ENCODE measurements around the gene SHISA6.

Gene SHISA6

GRCh38 chr17:11545696-11546095 is 304.7 kb downstream of the SHISA6 start:
- no peak for DNase-seq

DNA sequence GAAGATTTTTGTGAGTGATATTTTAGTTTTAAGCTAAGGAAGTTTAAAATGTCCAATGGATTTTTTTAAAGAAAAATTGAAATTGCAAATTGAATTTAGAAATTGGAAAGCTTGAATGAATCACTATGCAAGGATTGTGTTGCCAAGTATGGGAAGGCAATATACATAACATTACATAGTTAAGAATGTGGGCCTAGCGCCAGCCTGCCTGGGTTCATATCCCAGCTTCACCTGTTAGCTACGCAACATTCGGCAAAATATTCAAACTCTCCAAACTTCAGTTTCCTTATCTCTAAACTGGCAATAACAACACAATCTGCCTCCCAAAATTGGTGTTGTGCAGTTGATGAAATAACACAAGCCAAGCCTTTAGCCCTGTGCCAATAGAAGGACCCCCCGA is 306.8 kb downstream of the SHISA6 start:
- DNase-seq, result no peak

DNA sequence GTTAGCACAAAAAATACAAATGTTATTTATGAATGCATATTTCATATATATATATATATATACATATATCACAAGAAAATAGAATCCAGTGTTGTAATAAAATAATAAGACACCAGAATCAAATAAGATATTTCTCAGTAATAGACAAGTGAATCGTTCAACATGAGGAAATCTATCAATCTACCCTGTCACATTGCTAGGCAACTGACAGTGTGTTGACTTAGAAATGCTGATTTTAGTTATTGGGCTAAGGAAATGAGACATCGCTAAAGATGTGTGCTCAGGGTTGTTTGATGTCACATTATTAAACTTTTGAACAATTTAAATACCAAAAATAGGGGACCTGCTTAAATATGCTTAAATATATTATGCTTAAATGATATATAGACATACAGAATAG is 307.4 kb downstream of the SHISA6 start:
- no peak for DNase-seq

GRCh38 chr17:11550431-11550830 is 309.4 kb downstream of the SHISA6 start:
- no peak for DNase-seq

DNA sequence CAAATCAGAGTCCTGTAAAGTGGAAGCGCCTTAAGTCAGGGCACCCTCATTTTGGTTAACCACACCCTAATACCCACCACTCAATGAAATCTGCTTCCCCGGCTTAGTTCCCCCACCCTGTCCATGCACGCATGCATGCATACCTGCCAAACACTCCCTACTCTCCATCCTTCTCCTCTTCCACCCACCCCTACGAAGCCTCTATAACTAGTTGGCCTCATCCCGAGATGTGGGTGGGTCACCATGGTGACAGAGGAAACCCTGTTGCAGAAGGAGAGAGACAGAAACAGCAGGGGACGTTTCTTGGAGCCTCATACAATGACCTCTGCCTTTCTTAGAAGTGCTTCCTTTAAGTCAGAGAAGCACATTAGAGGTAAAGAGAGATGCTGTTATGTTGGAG is 310.4 kb downstream of the SHISA6 start:
- DNase-seq, result no peak

DNA sequence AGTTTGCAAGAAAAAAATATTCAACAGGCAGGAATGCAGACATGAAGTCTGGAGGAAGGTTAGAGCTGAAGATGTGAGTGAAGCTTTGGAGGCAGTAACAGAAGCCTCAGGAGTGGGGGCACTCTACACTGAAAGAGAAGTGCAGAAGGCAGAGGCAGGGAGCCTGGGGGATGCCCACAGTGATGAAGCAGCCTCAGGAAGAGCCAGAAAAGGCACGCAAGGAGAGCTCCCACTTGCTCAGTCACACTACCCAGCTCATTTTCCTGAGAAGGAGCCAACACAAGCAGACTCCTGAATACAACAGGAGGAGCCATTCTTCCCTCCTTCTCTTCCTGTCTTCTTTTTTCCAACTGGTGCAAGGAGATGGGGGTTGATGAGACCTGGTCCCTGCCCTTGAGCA is 312.1 kb downstream of the SHISA6 start:
- no peak for DNase-seq

GRCh38 chr17:11554042-11554441 is 313.0 kb downstream of the SHISA6 start:
- DNase-seq, result no peak

- no peak for DNase-seq
Observed at GRCh38 chr17:11554542-11554941, 313.5 kb downstream of the SHISA6 start.

DNA sequence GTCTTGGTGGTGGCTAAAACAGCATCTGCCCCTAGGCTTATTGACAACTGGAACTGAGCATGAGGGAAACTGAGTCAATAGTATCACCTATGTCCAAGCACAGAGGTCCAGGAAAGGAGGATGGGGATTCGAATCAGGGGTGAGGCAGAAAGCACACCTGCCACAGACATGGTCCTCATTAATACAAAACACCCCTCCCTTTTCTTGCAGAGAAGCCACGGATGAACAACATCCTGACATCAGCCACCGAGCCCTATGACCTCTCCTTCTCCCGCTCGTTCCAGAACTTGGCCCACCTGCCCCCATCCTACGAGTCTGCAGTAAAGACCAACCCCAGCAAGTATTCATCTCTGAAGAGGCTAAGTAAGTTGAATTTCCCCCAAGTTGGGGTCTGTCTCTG is 314.5 kb downstream of the SHISA6 start:
- no peak for DNase-seq

- DNase-seq, result no peak
Observed at GRCh38 chr17:11557727-11558452, 316.9 kb downstream of the SHISA6 start.

GRCh38 chr17:11558681-11559234 is 317.7 kb downstream of the SHISA6 start:
- no peak for DNase-seq

- no peak for DNase-seq
Observed at GRCh38 chr17:11559601-11560000, 318.6 kb downstream of the SHISA6 start.

DNA sequence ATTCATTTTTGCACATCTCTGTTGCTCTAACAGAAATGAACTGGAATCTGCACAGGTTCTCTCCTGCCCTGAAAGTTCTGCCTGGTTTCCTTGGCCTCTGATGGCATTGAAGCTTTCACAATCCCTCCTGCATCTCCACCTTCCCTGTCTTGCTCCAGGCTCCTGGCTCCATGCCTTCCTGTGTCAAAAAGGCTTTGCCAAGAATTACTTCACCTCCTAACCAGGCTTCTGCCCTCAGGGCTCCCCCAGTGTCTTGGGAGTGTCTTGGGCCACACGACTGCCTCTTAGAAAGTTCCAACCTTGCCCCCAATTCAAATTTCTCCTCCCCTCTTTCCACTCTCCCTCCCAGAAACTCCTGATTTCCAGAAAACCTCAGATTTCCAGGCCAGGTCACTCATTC is 320.3 kb downstream of the SHISA6 start:
- DNase-seq, result no peak

DNA sequence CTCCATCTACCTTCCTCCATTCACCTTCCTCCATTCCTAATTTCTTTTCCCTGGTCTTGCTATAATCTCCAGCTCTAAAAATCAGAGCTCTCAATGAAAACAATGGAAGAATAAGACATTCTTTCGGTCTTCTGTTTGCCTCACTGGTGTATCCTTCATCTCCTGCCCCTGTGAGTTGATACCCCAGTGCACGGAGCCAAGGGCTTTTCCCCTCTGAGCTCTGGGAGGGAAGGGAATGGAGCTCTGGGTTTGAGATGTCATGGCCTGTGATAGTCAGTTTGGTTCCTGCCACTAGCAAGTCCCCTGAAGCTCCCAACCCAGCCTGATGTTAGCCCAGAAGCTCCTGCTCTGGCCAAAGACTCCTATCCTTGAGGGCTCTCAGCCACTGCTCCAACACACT is 320.7 kb downstream of the SHISA6 start:
- DNase-seq, result no peak

- no peak for DNase-seq
Observed at GRCh38 chr17:11564589-11565380, 323.8 kb downstream of the SHISA6 start.

DNA sequence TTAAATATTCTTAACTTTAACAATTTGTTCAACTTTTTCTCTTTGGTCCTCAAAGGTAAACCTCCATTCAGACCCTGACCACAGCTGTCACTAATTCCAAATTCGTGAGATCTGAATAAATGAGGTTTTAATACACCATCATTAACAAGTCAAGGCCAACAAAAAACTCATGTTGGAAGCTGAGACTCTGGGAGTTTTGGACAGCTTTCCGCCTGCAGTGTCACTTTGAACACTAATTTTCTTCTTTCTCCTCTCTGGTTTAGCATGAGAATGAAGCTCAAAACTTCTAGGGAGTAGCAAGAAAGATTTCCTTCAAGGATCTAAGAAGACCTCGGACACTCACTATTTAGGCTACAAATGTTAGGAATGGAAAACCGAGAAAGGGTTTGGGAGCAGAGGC is 324.6 kb downstream of the SHISA6 start:
- no peak for DNase-seq

- no peak for DNase-seq
Observed at GRCh38 chr17:11578998-11579397, 338.0 kb downstream of the SHISA6 start.

GRCh38 chr17:11580677-11581076 is 339.7 kb downstream of the SHISA6 start:
- no peak for DNase-seq

- no peak for DNase-seq
Observed at GRCh38 chr17:11582217-11582616, 341.2 kb downstream of the SHISA6 start.

GRCh38 chr17:11583306-11583992 is 342.4 kb downstream of the SHISA6 start:
- no peak for DNase-seq

- DNase-seq, result no peak
Observed at GRCh38 chr17:11589716-11590115, 348.7 kb downstream of the SHISA6 start.

- peak; percentile 46 for DNase-seq
Observed at GRCh38 chr17:11598274-11599221, 357.5 kb downstream of the SHISA6 start, which contains the start of gene DNAH9. Gene DNAH9 (plus strand): TSS chr17:11598470. CDS start chr17:11598499, 29 bp downstream.
